Naive thymus-derived CD4-positive, alpha-beta T cell (primary cell): ENCODE results near the gene GET4. TPM values are rescaled to one million over a fixed set of nuclear protein-coding genes. Genes with fewer than 3 reads are reported as not detected.

Experiments
- ATAC-seq: fragments of 150-1000 bp; cut with Tn5 transposase; 2 replicates; pipeline ENCODE4 v1.10.0; 2021; ENCODE audit warnings: mild to moderate bottlenecking, moderate library complexity
- CTCF ChIA-PET: fragments of 350-600 bp; sonication (Branson Sonifier 250); formaldehyde crosslinking; loops from one replicate; lab custom pipeline; 2021; ENCODE audit warnings: antibody characterized with exemption; lab: Charles Lee
- POLR2A ChIA-PET: fragments of 350-600 bp; sonication (Branson Sonifier 250); formaldehyde crosslinking; loops from one replicate; lab custom pipeline; 2021; ENCODE audit warnings: antibody characterized with exemption, inconsistent platforms; lab: Charles Lee
- DNase-seq, 9 donors: peaks; one replicate each; pipeline versions ENCODE4 v3.0.0 to v3.0.0-alpha.2; 2020 to 2022; ENCODE audit warnings: mixed read lengths in 1 of 9
- H3K27ac ChIP-seq: one replicate; pipeline ENCODE4 v1.7.0; 2013; ENCODE audit warnings: mild to moderate bottlenecking, low read depth, low read length, moderate library complexity
- H3K27me3 ChIP-seq, 2 donors: one replicate each; pipeline ENCODE4 v1.7.0; 2013; ENCODE audit warnings: low read length in 2 of 2, mild to moderate bottlenecking in 2 of 2, moderate library complexity in 2 of 2; ENCODE audit not compliant: control insufficient read depth in 2 of 2, insufficient read depth in 2 of 2
- H3K36me3 ChIP-seq, 3 experiments: 1 replicate in 2 of 3; 2 replicates in 1 of 3; pipeline ENCODE4 v1.7.0; 2013; ENCODE audit warnings: low read length in 3 of 3, mild to moderate bottlenecking in 3 of 3, moderate library complexity in 1 of 3; ENCODE audit not compliant: insufficient read depth in 3 of 3, control insufficient read depth in 2 of 3
- H3K4me1 ChIP-seq, 2 donors: one replicate each; pipeline ENCODE4 v1.7.0; 2013; ENCODE audit warnings: low read length in 2 of 2, mild to moderate bottlenecking in 2 of 2, moderate library complexity in 1 of 2; ENCODE audit not compliant: control insufficient read depth in 2 of 2, insufficient read depth in 2 of 2
- H3K4me3 ChIP-seq: 2 replicates; pipeline ENCODE4 v1.7.0; 2013; ENCODE audit warnings: mild to moderate bottlenecking, low read length
- H3K9me3 ChIP-seq, 3 experiments: 1 replicate in 2 of 3; 2 replicates in 1 of 3; pipeline ENCODE4 v1.7.0; 2013; ENCODE audit warnings: low read length in 3 of 3; ENCODE audit not compliant: control insufficient read depth in 2 of 3
- H3K27ac Mint-ChIP-seq, 9 donors: one replicate each; pipeline ENCODE4 v1.8.0; 2020 to 2022; ENCODE audit warnings: mixed read lengths in 9 of 9, mild to moderate bottlenecking in 8 of 9, moderate library complexity in 5 of 9, inconsistent platforms in 2 of 9
- H3K27me3 Mint-ChIP-seq, 5 donors: one replicate each; pipeline ENCODE4 v1.8.0; 2021 to 2022; ENCODE audit warnings: mixed read lengths in 5 of 5, mild to moderate bottlenecking in 1 of 5
- H3K36me3 Mint-ChIP-seq, 5 donors: one replicate each; pipeline ENCODE4 v1.8.0; 2020 to 2022; ENCODE audit warnings: mixed read lengths in 5 of 5, mild to moderate bottlenecking in 3 of 5, inconsistent platforms in 1 of 5
- H3K4me1 Mint-ChIP-seq, 7 donors: one replicate each; pipeline ENCODE4 v1.8.0; 2020 to 2022; ENCODE audit warnings: mixed read lengths in 7 of 7, mild to moderate bottlenecking in 3 of 7, inconsistent platforms in 1 of 7
- H3K4me3 Mint-ChIP-seq, 10 donors: one replicate each; pipeline ENCODE4 v1.8.0; 2020 to 2022; ENCODE audit warnings: mild to moderate bottlenecking in 10 of 10, mixed read lengths in 10 of 10, moderate library complexity in 6 of 10, inconsistent platforms in 2 of 10
- H3K9me3 Mint-ChIP-seq, 11 donors: one replicate each; pipeline ENCODE4 v1.8.0; 2020 to 2022; ENCODE audit warnings: mixed read lengths in 11 of 11, mild to moderate bottlenecking in 4 of 11, inconsistent platforms in 1 of 11, moderate library complexity in 1 of 11
- intact Hi-C, 2 donors: fragments of 100-400 bp; cut with micrococcal nuclease; formaldehyde crosslinking; loops; one replicate each; pipeline ENCODE4 v1.15.1; 2023
- polyA plus RNA-seq, 2 donors: library from polyadenylated mRNA; unstranded; fragments of 300-500 nt; fragmentation: Illumina TruSeq; gene quantifications; one replicate each; pipeline ENCODE4 v1.2.3, GENCODE V29; 2021
- total RNA-seq, 6 experiments: library from RNA in 5 of 6; stranded (reverse) in 5 of 6; gene quantifications; 1 replicate in 5 of 6; 2 replicates in 1 of 6; pipeline ENCODE4 v1.2.3 and lab custom pipeline; 2021 to 2026

The GET4 gene
- total and polyA plus RNA-seq, 7 experiments from 2014 or later: 20.5 to 82.1 (median 51.8) TPM

GRCh38 chr7:897771-898376 lies 21.5 kb downstream of the GET4 start:
- Mint-ChIP-seq H3K27me3 (no peaks in the 10 kb centered on the region), H3K36me3 (peaks cover 10 to 33% (median 12%) of the 10 kb centered on the region in 5 donors), H3K4me1 (peaks cover 0 to 5% (median 0%) of the 10 kb centered on the region in 7 donors), H3K9me3 (peaks cover 0 to 3% (median 0%) of the 10 kb centered on the region in 11 donors), H3K27ac (no peak overlapping the region), H3K4me3 (no peak overlapping the region)
- peaks cover 0 to 67% (median 5%) of the 10 kb centered on the region in 3 experiments for H3K36me3 ChIP-seq
- intact Hi-C loops: no loop called here
- no peak overlapping the region for H3K27ac ChIP-seq
- no peaks in the 10 kb centered on the region for H3K27me3 ChIP-seq
- DNase-seq (no peak), ATAC-seq (no peak)
- POLR2A ChIA-PET: no interaction called here
- no peaks in the 10 kb centered on the region for H3K4me1 ChIP-seq
- CTCF ChIA-PET: interaction anchor here (0.8 kb wide), 1 partner anchor 285 kb away, joined by 4 read pairs; no protein-coding TSS in a partner anchor
- no peaks in the 10 kb centered on the region for H3K9me3 ChIP-seq
- no peak overlapping the region for H3K4me3 ChIP-seq

DNA sequence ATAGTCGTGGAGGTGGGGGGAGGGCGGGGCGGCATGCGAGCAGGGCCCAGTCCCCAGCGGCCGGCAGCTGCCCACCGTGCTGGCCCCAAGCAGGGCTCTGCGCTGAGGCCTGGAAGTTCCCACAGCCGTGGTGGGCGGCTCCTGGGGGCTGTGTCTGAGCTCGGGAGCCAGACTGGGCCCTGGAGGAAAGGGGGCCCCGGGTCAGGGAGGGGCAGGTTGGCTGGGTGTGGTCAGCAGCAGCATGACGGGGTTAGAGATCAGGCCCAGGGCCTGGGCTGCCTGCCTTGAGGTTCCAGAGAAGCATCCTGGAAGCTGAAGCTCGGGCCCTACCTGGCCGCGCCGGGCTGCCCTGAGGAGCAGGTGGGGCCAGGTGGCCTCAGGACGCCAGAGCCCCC lies 22.1 kb downstream of the GET4 start:
- Histone ChIP-seq H3K27ac (no peak overlapping the region), H3K9me3 (no peaks in the 10 kb centered on the region), H3K36me3 (peaks cover 0 to 61% (median 5%) of the 10 kb centered on the region in 3 experiments), H3K4me1 (no peaks in the 10 kb centered on the region), H3K4me3 (no peak overlapping the region), H3K27me3 (no peaks in the 10 kb centered on the region)
- DNase-seq (no peak), ATAC-seq (no peak)
- intact Hi-C loops: no loop called here
- Mint-ChIP-seq H3K9me3 (peaks cover 0 to 2% (median 0%) of the 10 kb centered on the region in 11 donors), H3K36me3 (peaks cover 6 to 30% (median 13%) of the 10 kb centered on the region in 5 donors), H3K4me3 (no peak overlapping the region), H3K4me1 (peaks cover 0 to under 1% (median 0%) of the 10 kb centered on the region in 7 donors), H3K27ac (no peak overlapping the region), H3K27me3 (no peaks in the 10 kb centered on the region)
- CTCF ChIA-PET: no interaction called here
- POLR2A ChIA-PET: no interaction called here

DNA sequence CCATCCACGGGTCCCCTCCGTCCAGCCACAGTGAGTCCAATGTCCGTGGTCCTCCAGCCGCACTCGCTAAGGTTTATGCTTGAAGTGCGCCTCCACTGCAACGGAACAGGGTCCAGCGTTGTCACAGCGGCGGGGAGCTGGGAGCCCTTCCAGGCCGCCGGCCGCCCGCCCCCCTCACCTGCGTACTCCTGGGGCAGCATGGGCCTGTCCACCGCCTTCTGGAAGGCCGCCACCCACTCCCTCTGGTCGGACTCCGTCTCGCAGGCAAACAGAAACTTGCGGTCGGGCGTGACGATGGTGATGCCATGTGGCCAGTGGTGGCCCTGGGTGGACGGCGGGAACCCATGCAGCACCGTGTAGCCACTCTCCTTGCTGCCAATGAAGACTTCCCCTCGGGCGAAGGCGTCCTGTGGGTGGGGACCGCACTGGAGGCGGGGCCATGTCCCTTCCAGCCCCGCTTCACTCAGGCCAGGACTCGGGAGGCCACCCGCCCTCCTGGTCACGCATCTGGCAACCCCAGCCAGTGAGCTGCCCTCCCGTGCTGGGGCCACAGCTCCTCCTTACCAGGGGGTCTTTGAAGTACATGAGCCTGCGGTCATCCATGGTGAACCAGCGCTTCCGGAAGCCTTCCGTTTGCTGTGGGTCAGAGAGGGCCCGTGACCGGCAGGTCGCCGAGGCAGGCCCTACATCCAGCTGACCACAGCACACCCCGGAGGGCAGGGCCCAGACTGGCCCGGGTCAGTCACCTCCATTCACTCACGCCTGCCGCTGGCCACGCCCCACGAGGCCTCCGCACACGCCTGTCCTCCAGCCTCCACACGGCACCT lies 22.7 kb downstream of the GET4 start:
- Histone ChIP-seq H3K27me3 (no peaks in the 10 kb centered on the region), H3K36me3 (peaks cover 0 to 55% (median 5%) of the 10 kb centered on the region in 3 experiments), H3K4me3 (no peak overlapping the region), H3K4me1 (no peaks in the 10 kb centered on the region), H3K9me3 (no peaks in the 10 kb centered on the region), H3K27ac (no peak overlapping the region)
- peaks cover 4 to 28% (median 13%) of the 10 kb centered on the region in 5 donors for H3K36me3 Mint-ChIP-seq
- intact Hi-C loops: no loop called here
- DNase-seq: no peak
- no peaks in the 10 kb centered on the region for H3K4me1 Mint-ChIP-seq
- H3K27me3 Mint-ChIP-seq: no peaks in the 10 kb centered on the region
- H3K4me3 Mint-ChIP-seq: no peak overlapping the region
- no peak overlapping the region for H3K27ac Mint-ChIP-seq
- CTCF ChIA-PET: no interaction called here
- POLR2A ChIA-PET: no interaction called here
- no peak for ATAC-seq
- peaks cover 0 to 2% (median 0%) of the 10 kb centered on the region in 11 donors for H3K9me3 Mint-ChIP-seq

GRCh38 chr7:899806-900205 lies 23.5 kb downstream of the GET4 start:
- POLR2A ChIA-PET: interaction anchor here (0.7 kb wide), 1 partner anchor 42 kb away, joined by 3 read pairs; no protein-coding TSS in a partner anchor
- Histone ChIP-seq H3K27me3 (no peaks in the 10 kb centered on the region), H3K9me3 (no peaks in the 10 kb centered on the region), H3K4me1 (no peaks in the 10 kb centered on the region), H3K36me3 (peaks cover 0 to 47% (median 5%) of the 10 kb centered on the region in 3 experiments), H3K27ac (no peak overlapping the region), H3K4me3 (no peak overlapping the region)
- CTCF ChIA-PET: no interaction called here
- H3K36me3 Mint-ChIP-seq: peaks cover 4 to 24% (median 13%) of the 10 kb centered on the region in 5 donors
- no peak overlapping the region for H3K27ac Mint-ChIP-seq
- no peaks in the 10 kb centered on the region for H3K27me3 Mint-ChIP-seq
- no peak overlapping the region for H3K4me3 Mint-ChIP-seq
- intact Hi-C loops: loop anchor here in 1 of 2 donors (2.0 kb wide), 1 partner anchor 75 kb away; the partner anchor contains the start of gene COX19
- no peak for DNase-seq
- H3K9me3 Mint-ChIP-seq: peaks cover 0 to 2% (median 0%) of the 10 kb centered on the region in 11 donors
- no peaks in the 10 kb centered on the region for H3K4me1 Mint-ChIP-seq
- no peak for ATAC-seq

GRCh38 chr7:900331-901040 lies 24.1 kb downstream of the GET4 start:
- H3K27me3 ChIP-seq: no peaks in the 10 kb centered on the region
- H3K27ac Mint-ChIP-seq: no peak overlapping the region
- peaks cover 0 to 40% (median 5%) of the 10 kb centered on the region in 3 experiments for H3K36me3 ChIP-seq
- peaks cover 0 to 2% (median 0%) of the 10 kb centered on the region in 5 donors for H3K27me3 Mint-ChIP-seq
- no peaks in the 10 kb centered on the region for H3K9me3 ChIP-seq
- no peak overlapping the region for H3K4me3 ChIP-seq
- H3K36me3 Mint-ChIP-seq: peaks cover 4 to 21% (median 13%) of the 10 kb centered on the region in 5 donors
- DNase-seq (no peak), ATAC-seq (no peak)
- intact Hi-C loops: loop anchor here in 1 of 2 donors (2.0 kb wide), 1 partner anchor 74 kb away; the partner anchor contains the start of gene COX19
- no peaks in the 10 kb centered on the region for H3K4me1 ChIP-seq
- ChIA-PET CTCF (no interaction called here), POLR2A (interaction anchor here (0.7 to 1.1 kb wide), 2 partner anchors 43 to 88 kb away, joined by 3 read pairs; no protein-coding TSS in a partner anchor)
- H3K27ac ChIP-seq: no peak overlapping the region
- H3K9me3 Mint-ChIP-seq: peaks cover 0 to 2% (median 0%) of the 10 kb centered on the region in 11 donors
- no peak overlapping the region for H3K4me3 Mint-ChIP-seq
- peaks cover 0 to 1% (median 0%) of the 10 kb centered on the region in 7 donors for H3K4me1 Mint-ChIP-seq

GRCh38 chr7:901041-901387 lies 24.7 kb downstream of the GET4 start:
- H3K9me3 ChIP-seq: no peaks in the 10 kb centered on the region
- peaks cover 0 to 35% (median 5%) of the 10 kb centered on the region in 3 experiments for H3K36me3 ChIP-seq
- Mint-ChIP-seq H3K36me3 (peaks cover 4 to 18% (median 11%) of the 10 kb centered on the region in 5 donors), H3K4me3 (no peak overlapping the region), H3K4me1 (peaks cover 0 to 2% (median 0%) of the 10 kb centered on the region in 7 donors), H3K27me3 (peaks cover 0 to 2% (median 0%) of the 10 kb centered on the region in 5 donors), H3K27ac (no peak overlapping the region), H3K9me3 (peaks cover 0 to 2% (median 0%) of the 10 kb centered on the region in 11 donors)
- H3K27ac ChIP-seq: no peak overlapping the region
- ChIA-PET CTCF (no interaction called here), POLR2A (interaction anchor here (0.7 to 1.1 kb wide), 2 partner anchors 22 to 88 kb away, joined by 3 to 4 read pairs; no protein-coding TSS in a partner anchor)
- ATAC-seq (no peak), DNase-seq (no peak)
- H3K4me1 ChIP-seq: no peaks in the 10 kb centered on the region
- intact Hi-C loops: loop anchor here in 1 of 2 donors (2.0 kb wide), 1 partner anchor 74 kb away; the partner anchor contains the start of gene COX19
- H3K27me3 ChIP-seq: no peaks in the 10 kb centered on the region
- H3K4me3 ChIP-seq: no peak overlapping the region
